GM21528 (cell line): ENCODE measurements around the gene ACAP2.

Source experiments
- ATAC-seq: cut with Tn5 transposase; IDR thresholded peaks from one replicate; pipeline ENCODE4 v1.9.1; 2021; ENCODE audit warnings: mild to moderate bottlenecking, moderate library complexity; ENCODE audit not compliant: unreplicated experiment, low FRiP score

ACAP2 gene

GRCh38 chr3:195226445-195226844 is 216.4 kb downstream of the ACAP2 start:
- no peak for ATAC-seq

- ATAC-seq, result no peak
These were observed 217.7 kb downstream of the ACAP2 start for GRCh38 chr3:195224980-195225580.
